Stomach smooth muscle (tissue), 2 donors: Measurements from ENCODE around the gene TMEM63A.
A peak's percentile ranks its signal among the peaks of the same experiment; 100 is the strongest.

ENCODE experiments used
- H3K27ac ChIP-seq: one replicate; pipeline ENCODE4 v1.7.0; 2013; ENCODE audit warnings: mild to moderate bottlenecking, low read length, inconsistent platforms
- H3K27me3 ChIP-seq, 2 donors: one replicate each; pipeline ENCODE4 v1.7.0; 2013; ENCODE audit warnings: low read length in 2 of 2; ENCODE audit not compliant: insufficient read depth in 2 of 2, control insufficient read depth in 1 of 2
- H3K36me3 ChIP-seq, 2 donors: one replicate each; pipeline ENCODE4 v1.7.0; 2013; ENCODE audit warnings: low read length in 2 of 2; ENCODE audit not compliant: control insufficient read depth in 2 of 2, insufficient read depth in 2 of 2
- H3K4me1 ChIP-seq: one replicate; pipeline ENCODE4 v1.7.0; 2013; ENCODE audit warnings: low read length; ENCODE audit not compliant: control insufficient read depth, insufficient read depth
- H3K4me3 ChIP-seq, 2 donors: one replicate each; pipeline ENCODE4 v1.7.0; 2013; ENCODE audit warnings: low read length in 2 of 2
- H3K9ac ChIP-seq, 2 donors: one replicate each; pipeline ENCODE4 v1.7.0; 2013; ENCODE audit warnings: low read length in 2 of 2, mild to moderate bottlenecking in 1 of 2
- H3K9me3 ChIP-seq, 2 donors: one replicate each; pipeline ENCODE4 v1.7.0; 2013; ENCODE audit warnings: low read length in 2 of 2; ENCODE audit not compliant: control insufficient read depth in 2 of 2
- donor health status: healthy.
- donor health status: Pancreatic carcinoma.

Gene TMEM63A

GRCh38 chr1:225828706-225829345, 53.4 kb downstream of the TMEM63A start:
- no peak overlapping the region for H3K9ac ChIP-seq
- no peak overlapping the region for H3K4me3 ChIP-seq
- peaks cover 23 to 27% of the 10 kb centered on the region in 2 donors for H3K36me3 ChIP-seq
- H3K4me1 ChIP-seq, result peaks cover 41% of the 10 kb centered on the region
- no peaks in the 10 kb centered on the region for H3K27me3 ChIP-seq
- no peak overlapping the region for H3K27ac ChIP-seq
- H3K9me3 ChIP-seq, result no peaks in the 10 kb centered on the region

- Histone ChIP-seq H3K27ac (no peak overlapping the region), H3K4me3 (no peak overlapping the region), H3K9me3 (no peaks in the 10 kb centered on the region), H3K27me3 (no peaks in the 10 kb centered on the region), H3K9ac (peak overlapping the region in 1 of 2 donors; percentile 18), H3K4me1 (peaks cover 55% of the 10 kb centered on the region), H3K36me3 (peaks cover 15 to 18% of the 10 kb centered on the region in 2 donors)
Measured at GRCh38 chr1:225827076-225827475, 55.1 kb downstream of the TMEM63A start.

DNA sequence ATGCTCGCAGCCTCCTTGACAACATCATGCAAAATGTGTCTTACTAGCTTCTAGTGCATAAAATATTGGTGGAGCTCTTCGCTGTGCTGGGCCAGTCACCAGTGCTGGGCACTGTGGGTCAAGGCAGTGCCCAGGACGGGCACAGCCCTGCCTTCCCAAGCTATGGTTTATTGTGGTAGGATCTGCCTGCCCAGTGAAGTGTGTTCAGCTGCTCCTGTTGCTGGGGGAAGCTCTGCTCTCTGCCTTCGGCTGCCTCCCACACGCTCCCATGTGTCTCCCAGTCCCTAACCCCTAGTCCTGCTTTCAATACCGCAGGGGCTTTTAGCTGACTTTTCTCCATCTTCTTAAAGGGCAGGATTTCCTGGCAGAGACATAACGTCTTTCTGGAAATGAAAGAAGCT, 56.6 kb downstream of the TMEM63A start:
- peaks cover 57% of the 10 kb centered on the region for H3K4me1 ChIP-seq

GRCh38 chr1:225825078-225825477, 57.1 kb downstream of the TMEM63A start:
- Histone ChIP-seq H3K4me1 (peaks cover 60% of the 10 kb centered on the region), H3K27me3 (no peaks in the 10 kb centered on the region), H3K36me3 (peaks cover 7 to 8% of the 10 kb centered on the region in 2 donors), H3K4me3 (peak overlapping the region in 1 of 2 donors; percentile 29), H3K9ac (no peak overlapping the region), H3K9me3 (no peaks in the 10 kb centered on the region), H3K27ac (peak overlapping the region; percentile 31)

More for the DNA sequence above, 56.6 kb downstream of the TMEM63A start:
- Histone ChIP-seq H3K36me3 (peaks cover 8 to 10% of the 10 kb centered on the region in 2 donors), H3K9me3 (no peaks in the 10 kb centered on the region), H3K27me3 (no peaks in the 10 kb centered on the region), H3K27ac (peak overlapping the region; percentile 6), H3K9ac (peak overlapping the region in 1 of 2 donors; percentile 21), H3K4me3 (peak overlapping the region in 1 of 2 donors; percentile 29)

- Histone ChIP-seq H3K4me3 (no peak overlapping the region), H3K36me3 (peaks cover 5 to 7% of the 10 kb centered on the region in 2 donors), H3K9me3 (no peaks in the 10 kb centered on the region), H3K9ac (peak overlapping the region in 1 of 2 donors; percentile 29), H3K27me3 (no peaks in the 10 kb centered on the region), H3K4me1 (peaks cover 63% of the 10 kb centered on the region), H3K27ac (peak overlapping the region; percentile 31)
Measured at GRCh38 chr1:225824533-225824941, 57.6 kb downstream of the TMEM63A start.

GRCh38 chr1:225823811-225824261, 58.3 kb downstream of the TMEM63A start:
- Histone ChIP-seq H3K4me1 (peaks cover 63% of the 10 kb centered on the region), H3K27ac (peak overlapping the region; percentile 24), H3K27me3 (no peaks in the 10 kb centered on the region), H3K9me3 (no peaks in the 10 kb centered on the region), H3K36me3 (peaks cover under 1 to 5% of the 10 kb centered on the region in 2 donors), H3K9ac (no peak overlapping the region), H3K4me3 (no peak overlapping the region)

GRCh38 chr1:225822655-225823403, 59.4 kb downstream of the TMEM63A start:
- Histone ChIP-seq H3K4me3 (no peak overlapping the region), H3K4me1 (peaks cover 70% of the 10 kb centered on the region), H3K27ac (peak overlapping the region; percentile 24), H3K27me3 (no peaks in the 10 kb centered on the region), H3K9ac (no peak overlapping the region), H3K9me3 (no peaks in the 10 kb centered on the region), H3K36me3 (peaks cover 0 to 5% of the 10 kb centered on the region in 2 donors)

- Histone ChIP-seq H3K27ac (no peak overlapping the region), H3K36me3 (peaks cover 0 to 3% of the 10 kb centered on the region in 2 donors), H3K4me1 (peaks cover 73% of the 10 kb centered on the region), H3K9ac (no peak overlapping the region), H3K4me3 (no peak overlapping the region), H3K27me3 (no peaks in the 10 kb centered on the region), H3K9me3 (no peaks in the 10 kb centered on the region)
Measured at GRCh38 chr1:225820522-225821120, 61.6 kb downstream of the TMEM63A start.

DNA sequence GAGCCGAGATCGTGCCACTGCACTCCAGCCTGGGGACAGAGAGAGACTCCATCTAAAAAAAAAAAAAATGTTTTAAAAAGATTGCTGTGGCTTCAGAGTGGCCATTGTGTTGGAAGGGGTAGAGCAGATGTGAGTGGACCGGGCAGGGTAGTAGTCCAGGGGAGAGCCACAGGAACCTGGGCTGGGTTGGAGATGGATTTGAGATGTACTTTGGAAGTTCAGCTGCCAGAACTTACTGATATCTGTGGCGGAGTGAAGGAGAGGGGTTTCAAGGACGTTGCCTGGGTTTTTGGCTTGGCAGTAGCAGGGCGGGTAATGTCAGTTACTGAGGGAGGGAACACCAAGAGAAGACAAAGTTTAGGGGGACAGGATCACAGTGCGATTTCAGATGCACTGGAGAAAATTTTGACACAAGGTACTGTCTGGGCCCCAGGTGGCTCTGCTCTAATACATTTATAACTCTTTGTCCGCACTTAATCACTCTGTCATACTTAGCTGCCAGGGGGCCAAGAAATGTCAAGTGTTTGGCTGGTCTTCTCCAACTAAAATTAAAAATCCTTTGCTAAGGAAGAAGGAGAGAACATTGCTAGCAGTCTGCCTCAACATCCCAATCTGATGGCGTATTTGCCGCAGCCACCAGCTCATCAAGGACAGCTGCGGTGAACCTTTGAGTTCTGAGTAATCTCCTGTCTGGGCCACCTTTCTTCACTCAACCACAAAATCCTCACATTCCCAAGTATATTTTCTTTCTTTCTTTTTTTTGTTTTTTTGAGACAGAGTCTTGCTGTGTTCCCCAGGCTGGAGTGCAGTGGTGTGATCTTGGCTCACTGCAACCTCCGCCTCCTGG, 62.6 kb downstream of the TMEM63A start:
- no peaks in the 10 kb centered on the region for H3K9me3 ChIP-seq
- no peaks in the 10 kb centered on the region for H3K27me3 ChIP-seq
- H3K4me3 ChIP-seq, result no peak overlapping the region
- peaks cover 72% of the 10 kb centered on the region for H3K4me1 ChIP-seq
- no peak overlapping the region for H3K9ac ChIP-seq
- H3K27ac ChIP-seq, result no peak overlapping the region
- H3K36me3 ChIP-seq, result peaks cover 0 to 3% of the 10 kb centered on the region in 2 donors

GRCh38 chr1:225818229-225818628, 64.0 kb downstream of the TMEM63A start:
- peaks cover 0 to 3% of the 10 kb centered on the region in 2 donors for H3K36me3 ChIP-seq
- H3K9ac ChIP-seq, result peak overlapping the region in 1 of 2 donors; percentile 0
- no peak overlapping the region for H3K4me3 ChIP-seq
- H3K27ac ChIP-seq, result peak overlapping the region; percentile 94
- no peaks in the 10 kb centered on the region for H3K9me3 ChIP-seq
- H3K4me1 ChIP-seq, result peaks cover 72% of the 10 kb centered on the region
- no peaks in the 10 kb centered on the region for H3K27me3 ChIP-seq
